Common myeloid progenitor, CD34-positive (primary cell): ENCODE measurements around the gene KCNK5.

Experiments
- CTCF ChIA-PET: fragments of 350-600 bp; sonication (Branson Sonifier 250); formaldehyde crosslinking; loops from one replicate; lab custom pipeline; 2021; ENCODE audit warnings: antibody characterized with exemption; lab: Charles Lee
- POLR2A ChIA-PET: fragments of 350-600 bp; sonication (Branson Sonifier 250); formaldehyde crosslinking; loops from one replicate; lab custom pipeline; 2021; ENCODE audit warnings: antibody characterized with exemption; lab: Charles Lee
- DNase-seq, 3 donors: peaks; one replicate each; pipeline versions ENCODE4 v3.0.0 to v3.0.0-alpha.2; 2013
- H3K27ac ChIP-seq, 2 experiments: 1 replicate in 1 of 2; 2 replicates in 1 of 2; pipeline ENCODE4 v1.7.0; 2013; ENCODE audit warnings: inconsistent platforms in 2 of 2, low read length in 2 of 2, mild to moderate bottlenecking in 2 of 2, low read depth in 1 of 2, moderate library complexity in 1 of 2; ENCODE audit not compliant: severe bottlenecking in 2 of 2, insufficient read depth in 1 of 2, poor library complexity in 1 of 2
- H3K27me3 ChIP-seq, 5 experiments: replicated peaks in 2 of 5; 1 replicate in 3 of 5; 2 replicates in 2 of 5; pipeline versions ENCODE4 v1.6.1 to v1.7.0; 2013; ENCODE audit warnings: low read length in 4 of 5, mild to moderate bottlenecking in 2 of 5, moderate library complexity in 2 of 5, inconsistent platforms in 1 of 5; ENCODE audit not compliant: insufficient read depth in 5 of 5, control insufficient read depth in 4 of 5
- H3K36me3 ChIP-seq, 4 experiments: 1 replicate in 2 of 4; 2 replicates in 2 of 4; pipeline versions ENCODE4 v1.6.1 to v1.7.0; 2013; ENCODE audit warnings: low read length in 3 of 4, control low read depth in 1 of 4, mild to moderate bottlenecking in 1 of 4; ENCODE audit not compliant: control insufficient read depth in 4 of 4, insufficient read depth in 4 of 4
- H3K4me1 ChIP-seq, 4 experiments: 1 replicate in 3 of 4; 2 replicates in 1 of 4; pipeline versions ENCODE4 v1.6.1 to v1.7.1; 2013; ENCODE audit warnings: low read length in 3 of 4, mild to moderate bottlenecking in 3 of 4, control low read depth in 1 of 4, inconsistent platforms in 1 of 4, moderate library complexity in 1 of 4; ENCODE audit not compliant: control insufficient read depth in 4 of 4, insufficient read depth in 4 of 4; ENCODE audit errors: control extremely low read depth in 1 of 4
- H3K4me3 ChIP-seq, 7 experiments: 1 replicate in 4 of 7; 2 replicates in 3 of 7; pipeline versions ENCODE4 v1.5.1 to v1.7.0; 2013; ENCODE audit warnings: mild to moderate bottlenecking in 7 of 7, low read length in 6 of 7, moderate library complexity in 6 of 7, inconsistent platforms in 2 of 7, low read depth in 2 of 7, control low read depth in 1 of 7; ENCODE audit not compliant: insufficient read depth in 4 of 7, control insufficient read depth in 1 of 7; ENCODE audit errors: extremely low read depth in 1 of 7
- H3K9me3 ChIP-seq, 5 experiments: 1 replicate in 4 of 5; 2 replicates in 1 of 5; pipeline versions ENCODE4 v1.6.1 to v1.7.1; 2013; ENCODE audit warnings: low read length in 4 of 5, mild to moderate bottlenecking in 2 of 5, inconsistent platforms in 1 of 5, low read depth in 1 of 5, moderate library complexity in 1 of 5; ENCODE audit not compliant: control insufficient read depth in 4 of 5, insufficient read depth in 2 of 5; ENCODE audit errors: control extremely low read depth in 1 of 5
- WGBS: methylation state at CpG from one replicate; pipeline ENCODE4 v1.1.5; 2013; ENCODE audit not compliant: insufficient coverage; 5-methylcytosine and 5-hydroxymethylcytosine counted together

The KCNK5 gene

DNA sequence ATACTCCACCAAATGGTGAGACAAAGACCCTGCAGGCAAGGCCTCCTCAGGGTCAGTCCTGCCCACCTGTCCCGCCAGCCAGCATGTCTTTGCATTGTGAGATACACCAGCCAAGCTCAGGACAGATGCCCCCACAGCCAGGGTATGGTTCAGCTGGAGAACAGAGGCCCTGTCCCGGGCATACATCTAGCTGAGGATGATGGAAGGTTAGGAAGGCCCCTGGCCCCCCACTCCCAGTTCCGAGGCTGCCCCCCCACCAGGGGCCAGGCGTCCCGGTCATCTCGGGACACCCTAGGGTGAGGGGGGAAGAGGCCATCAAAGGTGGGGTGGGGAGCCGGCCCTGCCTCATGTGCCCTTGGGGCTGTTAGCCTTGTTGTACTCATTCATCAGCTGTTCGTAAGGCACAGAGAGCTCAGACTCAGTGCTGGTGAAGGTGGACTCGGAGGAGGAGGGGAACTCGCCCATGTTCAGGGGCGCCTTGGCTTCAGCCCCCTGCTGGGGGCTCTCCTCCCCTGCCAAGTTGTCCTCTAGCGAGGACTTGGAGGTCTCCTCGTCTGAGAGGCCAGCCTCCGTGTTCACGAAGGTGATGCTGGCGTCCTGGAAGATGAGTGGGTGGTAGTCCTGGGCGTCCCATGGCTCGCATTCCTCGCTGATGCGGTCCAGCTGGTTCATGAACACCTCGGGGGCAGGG is 38.6 kb downstream of the KCNK5 start:
- Histone ChIP-seq H3K27me3 (no peaks in the 10 kb centered on the region), H3K36me3 (peaks cover 0 to 45% (median 30%) of the 10 kb centered on the region in 4 experiments), H3K4me1 (peaks cover 0 to 16% (median 4%) of the 10 kb centered on the region in 4 experiments), H3K9me3 (no peaks in the 10 kb centered on the region), H3K27ac (no peak overlapping the region), H3K4me3 (no peak overlapping the region)
- POLR2A ChIA-PET = interaction anchor here (0.6 kb wide), 2 partner anchors 12 to 76 kb away, joined by 3 to 4 read pairs; no protein-coding TSS in a partner anchor
- CTCF ChIA-PET = interaction anchor here (0.5 to 6.5 kb wide), 17 partner anchors 11 to 317 kb away, joined by 3 to 48 read pairs (median 4); no protein-coding TSS in a partner anchor
- WGBS = 97% methylated on average over 15 of the region's 21 CpGs
- DNase-seq = no peak

- H3K4me1 ChIP-seq = peaks cover 0 to 16% (median 4%) of the 10 kb centered on the region in 4 experiments
- DNase-seq = peak in 2 of 3 donors; percentile 21 to 34
- H3K27me3 ChIP-seq = no peaks in the 10 kb centered on the region
- ChIA-PET CTCF (interaction anchor here (0.6 to 6.5 kb wide), 15 partner anchors 12 to 193 kb away, joined by 3 to 48 read pairs (median 4); no protein-coding TSS in a partner anchor), POLR2A (interaction anchor here (0.6 kb wide), 1 partner anchor 77 kb away, joined by 4 read pairs; no protein-coding TSS in a partner anchor)
- H3K36me3 ChIP-seq = peaks cover 0 to 43% (median 23%) of the 10 kb centered on the region in 4 experiments
- H3K27ac ChIP-seq = no peak overlapping the region
- no peaks in the 10 kb centered on the region for H3K9me3 ChIP-seq
- H3K4me3 ChIP-seq = no peak overlapping the region
- WGBS = 88% methylated on average over 11 of the region's 15 CpGs
Measured at GRCh38 chr6:39189915-39190544, 39.2 kb downstream of the KCNK5 start.

GRCh38 chr6:39189131-39189530 is 40.1 kb downstream of the KCNK5 start:
- peaks cover 0 to 16% (median 4%) of the 10 kb centered on the region in 4 experiments for H3K4me1 ChIP-seq
- H3K36me3 ChIP-seq = peaks cover 0 to 34% (median 14%) of the 10 kb centered on the region in 4 experiments
- H3K4me3 ChIP-seq = no peak overlapping the region
- H3K27me3 ChIP-seq = no peaks in the 10 kb centered on the region
- no peak for DNase-seq
- H3K27ac ChIP-seq = no peak overlapping the region
- WGBS = 95% methylated on average over 6 of the region's 8 CpGs
- no peaks in the 10 kb centered on the region for H3K9me3 ChIP-seq
- ChIA-PET CTCF (interaction anchor here (1.2 to 6.5 kb wide), 5 partner anchors 13 to 115 kb away, joined by 7 to 48 read pairs (median 12); no protein-coding TSS in a partner anchor), POLR2A (no interaction called here)

- ChIA-PET CTCF (interaction anchor here (2.5 to 6.5 kb wide), 3 partner anchors 13 to 115 kb away, joined by 12 to 48 read pairs (median 39); no protein-coding TSS in a partner anchor), POLR2A (interaction anchor here (0.6 kb wide), 1 partner anchor 184 kb away, joined by 3 read pairs; no protein-coding TSS in a partner anchor)
- no peak overlapping the region for H3K27ac ChIP-seq
- 46% methylated on average over 5 of the region's 7 CpGs for WGBS
- H3K4me3 ChIP-seq = no peak overlapping the region
- H3K27me3 ChIP-seq = no peaks in the 10 kb centered on the region
- H3K9me3 ChIP-seq = no peaks in the 10 kb centered on the region
- peaks cover 0 to 16% (median 4%) of the 10 kb centered on the region in 4 experiments for H3K4me1 ChIP-seq
- peaks cover 0 to 30% (median 11%) of the 10 kb centered on the region in 4 experiments for H3K36me3 ChIP-seq
- DNase-seq = no peak
Measured at GRCh38 chr6:39188571-39188970, 40.7 kb downstream of the KCNK5 start.

- 96% methylated on average over 4 of the region's 4 CpGs for WGBS
- no peaks in the 10 kb centered on the region for H3K27me3 ChIP-seq
- H3K9me3 ChIP-seq = no peaks in the 10 kb centered on the region
- H3K36me3 ChIP-seq = peaks cover 0 to 28% (median 11%) of the 10 kb centered on the region in 4 experiments
- ChIA-PET POLR2A (interaction anchor here (0.6 kb wide), 1 partner anchor 184 kb away, joined by 3 read pairs; no protein-coding TSS in a partner anchor), CTCF (interaction anchor here (1.1 to 6.5 kb wide), 3 partner anchors 9 to 20 kb away, joined by 4 to 48 read pairs (median 4); no protein-coding TSS in a partner anchor)
- DNase-seq = no peak
- no peak overlapping the region for H3K27ac ChIP-seq
- H3K4me1 ChIP-seq = peaks cover 0 to 16% (median 4%) of the 10 kb centered on the region in 4 experiments
- no peak overlapping the region for H3K4me3 ChIP-seq
Measured at GRCh38 chr6:39188098-39188450, 41.2 kb downstream of the KCNK5 start.

DNA sequence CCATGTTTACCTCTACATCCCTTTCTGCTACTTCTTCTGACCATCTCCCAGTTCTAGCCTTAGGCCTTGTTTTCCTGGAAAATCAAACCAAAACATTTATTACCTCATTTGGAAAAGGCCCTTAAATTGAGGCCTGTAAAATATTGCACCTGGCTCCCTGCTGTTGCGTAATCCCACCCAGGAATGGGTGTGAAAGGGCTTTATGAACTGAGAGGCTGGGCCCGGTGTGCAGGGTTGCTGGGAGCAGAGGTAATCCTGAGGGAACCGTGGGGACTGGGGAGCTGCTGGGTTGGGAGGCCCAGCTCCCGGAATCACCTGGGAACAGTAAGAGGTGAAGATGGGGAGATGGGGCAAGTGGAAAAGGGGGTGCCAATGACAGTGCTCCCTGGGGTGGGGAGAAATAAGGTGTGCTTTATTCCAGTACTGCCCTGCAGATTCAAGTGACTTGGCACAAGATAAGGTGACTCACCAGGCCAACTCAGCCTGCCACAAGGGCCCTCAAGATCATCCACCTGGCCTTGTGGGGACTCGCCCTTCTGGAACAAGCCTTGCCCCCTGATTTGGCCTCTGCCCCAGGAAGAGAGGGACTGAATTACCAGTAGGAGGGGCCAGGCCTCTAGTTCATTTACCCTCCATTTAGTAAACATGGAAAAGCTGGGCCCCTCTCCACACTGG is 44.2 kb downstream of the KCNK5 start:
- 100% methylated on average over 4 of the region's 5 CpGs for WGBS
- DNase-seq = peak in 2 of 3 donors; percentile 13 to 28
- peaks cover 0 to 15% (median 4%) of the 10 kb centered on the region in 4 experiments for H3K4me1 ChIP-seq
- no peaks in the 10 kb centered on the region for H3K9me3 ChIP-seq
- peaks cover 0 to 16% (median 2%) of the 10 kb centered on the region in 4 experiments for H3K36me3 ChIP-seq
- no peak overlapping the region for H3K4me3 ChIP-seq
- CTCF ChIA-PET = interaction anchor here (1.9 to 3.3 kb wide), 2 partner anchors 19 to 118 kb away, joined by 7 to 17 read pairs; no protein-coding TSS in a partner anchor
- H3K27ac ChIP-seq = no peak overlapping the region
- POLR2A ChIA-PET = no interaction called here
- no peaks in the 10 kb centered on the region for H3K27me3 ChIP-seq
